PFSK-1 (cell line): ENCODE measurements around the gene CTRL.

Source experiments
- FOXP2 ChIP-seq: optimal IDR thresholded peaks from 2 replicates; pipeline ENCODE3; 2011; ENCODE audit warnings: borderline replicate concordance, control low read depth, inconsistent platforms; ENCODE audit not compliant: insufficient read depth; ENCODE audit errors: extremely low read length, extremely low read depth
- POLR2AphosphoS5 ChIP-seq: IDR thresholded peaks from 2 replicates; pipeline ENCODE4 v1.6.1; 2012; ENCODE audit warnings: low read depth, mild to moderate bottlenecking, control low read depth, low read length, moderate library complexity
- SIN3A ChIP-seq: IDR thresholded peaks from 2 replicates; pipeline ENCODE4 v1.6.1; 2012; ENCODE audit warnings: mild to moderate bottlenecking, low read length, moderate library complexity, borderline replicate concordance; ENCODE audit not compliant: insufficient read depth
- TAF1 ChIP-seq: IDR thresholded peaks from 2 replicates; pipeline ENCODE4 v1.6.1; 2012; ENCODE audit warnings: low read length, control low read depth, borderline replicate concordance; ENCODE audit not compliant: insufficient read depth
- TF ChIP-seq, protein P1 (sequence below), 2 experiments: IDR thresholded peaks; 2 replicates each; pipeline versions ENCODE4 v1.6.1 to v1.8.0; 2011 to 2012; ENCODE audit warnings: low read depth in 2 of 2, low read length in 2 of 2, control low read depth in 1 of 2, inconsistent platforms in 1 of 2, mild to moderate bottlenecking in 1 of 2, moderate library complexity in 1 of 2; ENCODE audit not compliant: insufficient read depth in 1 of 2

DNA sequence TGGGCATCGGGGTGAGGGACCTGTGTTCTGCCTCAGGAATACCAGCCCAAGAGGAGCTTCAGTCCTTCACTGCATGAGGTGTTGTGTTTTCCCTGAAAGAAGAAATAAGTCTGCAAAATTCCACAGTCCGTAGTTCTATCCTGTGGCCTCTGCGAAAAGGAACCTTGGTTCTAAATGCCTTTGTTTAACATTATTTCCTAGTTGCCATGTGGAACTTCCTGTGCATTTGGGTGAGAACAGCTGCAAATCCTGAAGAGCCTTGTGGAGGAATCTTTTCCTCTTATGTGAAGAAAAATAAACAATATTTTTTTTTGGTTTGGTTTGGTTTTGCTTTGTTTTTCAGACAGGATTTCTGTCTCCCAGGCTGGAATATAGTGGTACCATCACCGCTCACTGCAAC is 28.8 kb downstream of the CTRL start:
- no peak for TF ChIP-seq POLR2AphosphoS5
- TF ChIP-seq TAF1, result no peak
- TF ChIP-seq SIN3A, result no peak
- TF ChIP-seq, protein P1, sequence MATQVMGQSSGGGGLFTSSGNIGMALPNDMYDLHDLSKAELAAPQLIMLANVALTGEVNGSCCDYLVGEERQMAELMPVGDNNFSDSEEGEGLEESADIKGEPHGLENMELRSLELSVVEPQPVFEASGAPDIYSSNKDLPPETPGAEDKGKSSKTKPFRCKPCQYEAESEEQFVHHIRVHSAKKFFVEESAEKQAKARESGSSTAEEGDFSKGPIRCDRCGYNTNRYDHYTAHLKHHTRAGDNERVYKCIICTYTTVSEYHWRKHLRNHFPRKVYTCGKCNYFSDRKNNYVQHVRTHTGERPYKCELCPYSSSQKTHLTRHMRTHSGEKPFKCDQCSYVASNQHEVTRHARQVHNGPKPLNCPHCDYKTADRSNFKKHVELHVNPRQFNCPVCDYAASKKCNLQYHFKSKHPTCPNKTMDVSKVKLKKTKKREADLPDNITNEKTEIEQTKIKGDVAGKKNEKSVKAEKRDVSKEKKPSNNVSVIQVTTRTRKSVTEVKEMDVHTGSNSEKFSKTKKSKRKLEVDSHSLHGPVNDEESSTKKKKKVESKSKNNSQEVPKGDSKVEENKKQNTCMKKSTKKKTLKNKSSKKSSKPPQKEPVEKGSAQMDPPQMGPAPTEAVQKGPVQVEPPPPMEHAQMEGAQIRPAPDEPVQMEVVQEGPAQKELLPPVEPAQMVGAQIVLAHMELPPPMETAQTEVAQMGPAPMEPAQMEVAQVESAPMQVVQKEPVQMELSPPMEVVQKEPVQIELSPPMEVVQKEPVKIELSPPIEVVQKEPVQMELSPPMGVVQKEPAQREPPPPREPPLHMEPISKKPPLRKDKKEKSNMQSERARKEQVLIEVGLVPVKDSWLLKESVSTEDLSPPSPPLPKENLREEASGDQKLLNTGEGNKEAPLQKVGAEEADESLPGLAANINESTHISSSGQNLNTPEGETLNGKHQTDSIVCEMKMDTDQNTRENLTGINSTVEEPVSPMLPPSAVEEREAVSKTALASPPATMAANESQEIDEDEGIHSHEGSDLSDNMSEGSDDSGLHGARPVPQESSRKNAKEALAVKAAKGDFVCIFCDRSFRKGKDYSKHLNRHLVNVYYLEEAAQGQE (IDR thresholded peaks at IDR 0.05; ENCODE audit: insufficient read depth in 1 of 2, low read depth in 2 of 2, low read length in 2 of 2), result no peak
- no peak for TF ChIP-seq FOXP2
